GM12878 (cell line): ENCODE measurements around the gene MS4A12. TPM values are rescaled to one million over a fixed set of nuclear protein-coding genes. Genes with fewer than 3 reads are reported as not detected.
A peak's percentile ranks its signal among the peaks of the same experiment; 100 is the strongest.

Experiments used
- ATAC-seq: fragments of 200-7000 bp; cut with Tn5 transposase; 3 replicates; pipeline ENCODE4 v1.9.1; 2020; ENCODE audit warnings: mild to moderate bottlenecking, moderate library complexity
- BruUV-seq: library from RNA; stranded (reverse); fragments of 400-500 nt; replicated peaks from 2 replicates; lab custom pipeline; 2021; lab: Mats Ljungman, UMichigan
- CTCF ChIA-PET: fragments of 300-600 bp; sonication (Branson Sonifier 250); formaldehyde crosslinking; extraction: SDS; loops from one replicate; lab custom pipeline; 2021; ENCODE audit warnings: inconsistent platforms; lab: Yijun Ruan, JAX
- POLR2A ChIA-PET: fragments of 350-600 bp; formaldehyde crosslinking; extraction: SDS; loops from one replicate; lab custom pipeline; 2021; ENCODE audit warnings: inconsistent platforms; lab: Charles Lee
- RAD21 ChIA-PET: fragments of 300-600 bp; sonication (Branson Sonifier 250); formaldehyde crosslinking; loops from one replicate; lab custom pipeline; 2023; ENCODE audit warnings: antibody characterized with exemption; ENCODE audit not compliant: unreplicated experiment; lab: Charles Lee
- SMC1A ChIA-PET: fragments of 300-600 bp; sonication (Branson Sonifier 250); formaldehyde crosslinking; loops from one replicate; lab custom pipeline; 2023; ENCODE audit not compliant: unreplicated experiment, uncharacterized antibody; lab: Charles Lee
- DNase-seq: peaks from one replicate; pipeline ENCODE4 v3.0.0-alpha.2; 2011; ENCODE audit warnings: low read depth, low spot score
- FAIRE-seq: peaks from 3 replicates; lab custom pipeline; 2011; peaks lifted over from hg19 to GRCh38; lab: Jason Lieb, UNC
- H2AFZ ChIP-seq: 2 replicates; pipeline ENCODE4 v1.6.0; 2011; ENCODE audit warnings: low read depth, low read length, control low read depth; ENCODE audit not compliant: control insufficient read depth
- H3K27ac ChIP-seq: 2 replicates; pipeline ENCODE4 v1.5.1; 2011; ENCODE audit warnings: control low read depth; ENCODE audit not compliant: control insufficient read depth, insufficient read depth
- H3K27me3 ChIP-seq, 2 experiments: replicated peaks in 1 of 2; 2 replicates each; pipeline versions ENCODE4 v1.6.0 to v1.6.1; 2011; ENCODE audit warnings: low read length in 1 of 2; ENCODE audit not compliant: control insufficient read depth in 2 of 2, insufficient read depth in 2 of 2
- H3K36me3 ChIP-seq, 2 experiments: 2 replicates each; pipeline ENCODE4 v1.5.1; 2011; ENCODE audit warnings: low read length in 1 of 2; ENCODE audit not compliant: control insufficient read depth in 2 of 2, insufficient read depth in 2 of 2
- H3K4me1 ChIP-seq: 2 replicates; pipeline ENCODE4 v1.6.1; 2011; ENCODE audit warnings: mild to moderate bottlenecking, low read length, moderate library complexity, mixed read lengths; ENCODE audit not compliant: control insufficient read depth, insufficient read depth
- H3K4me2 ChIP-seq: 2 replicates; pipeline ENCODE4 v1.6.0; 2011; ENCODE audit warnings: control low read depth; ENCODE audit not compliant: control insufficient read depth, insufficient read depth
- H3K4me3 ChIP-seq: fragments of 200-600 bp; sonication (generic); 2 replicates; pipeline ENCODE4 v1.5.1; 2016
- H3K79me2 ChIP-seq: 2 replicates; pipeline ENCODE4 v1.6.0; 2011; ENCODE audit warnings: low read length; ENCODE audit not compliant: control insufficient read depth, insufficient read depth
- H3K9ac ChIP-seq: 2 replicates; pipeline ENCODE4 v1.8.0; 2011; ENCODE audit warnings: low read length, control low read depth, mixed read lengths; ENCODE audit not compliant: control insufficient read depth, insufficient read depth
- H3K9me3 ChIP-seq: replicated peaks from 3 replicates; pipeline ENCODE4 v1.5.1; 2011; ENCODE audit warnings: mild to moderate bottlenecking, low read length; ENCODE audit not compliant: control insufficient read depth, insufficient read depth
- H4K20me1 ChIP-seq: 2 replicates; pipeline ENCODE4 v1.6.0; 2011; ENCODE audit not compliant: control insufficient read depth, insufficient read depth
- ATF2 ChIP-seq: IDR thresholded peaks from 2 replicates; pipeline ENCODE4 v1.6.1; 2012; ENCODE audit warnings: low read length, inconsistent platforms
- ATF7 ChIP-seq: fragments of 450-650 bp; IDR thresholded peaks from 2 replicates; pipeline ENCODE4 v1.6.1; 2016; ENCODE audit warnings: low read depth, mild to moderate bottlenecking
- CEBPB ChIP-seq, 2 experiments: fragments of 150-350 bp in 1 of 2; IDR thresholded peaks; 2 replicates each; pipeline ENCODE4 v1.6.1; 2012 to 2014; ENCODE audit warnings: low read depth in 2 of 2, low read length in 2 of 2, borderline replicate concordance in 1 of 2, inconsistent platforms in 1 of 2
- GABPA ChIP-seq: IDR thresholded peaks from 2 replicates; pipeline ENCODE4 v1.6.1; 2014; ENCODE audit warnings: antibody characterized with exemption, low read depth, mild to moderate bottlenecking, inconsistent platforms
- HCFC1 ChIP-seq: fragments of 150-350 bp; IDR thresholded peaks from 2 replicates; pipeline ENCODE4 v1.6.1; 2014; ENCODE audit warnings: low read length
- IKZF1 ChIP-seq: fragments of 450-650 bp; conservative IDR thresholded peaks from 2 replicates; pipeline ENCODE4 v1.6.1; 2017; ENCODE audit warnings: antibody characterized with exemption, mild to moderate bottlenecking
- MYB ChIP-seq: fragments of 150-350 bp; IDR thresholded peaks from 2 replicates; pipeline ENCODE4 v1.6.1; 2014; ENCODE audit warnings: mild to moderate bottlenecking, low read depth, low read length, borderline replicate concordance
- MYC ChIP-seq: IDR thresholded peaks from 2 replicates; pipeline ENCODE4 v1.6.1; 2011; ENCODE audit warnings: mild to moderate bottlenecking, low read length, moderate library complexity, inconsistent platforms; ENCODE audit not compliant: insufficient read depth, insufficient replicate concordance, insufficient read length, severe bottlenecking
- NFIC ChIP-seq: IDR thresholded peaks from 2 replicates; pipeline ENCODE4 v1.6.1; 2012; ENCODE audit warnings: low read depth, mild to moderate bottlenecking, inconsistent platforms, low read length, moderate library complexity
- RUNX3 ChIP-seq: IDR thresholded peaks from 2 replicates; pipeline ENCODE4 v1.6.1; 2012; ENCODE audit warnings: low read length, inconsistent platforms
- SIX5 ChIP-seq: IDR thresholded peaks from 2 replicates; pipeline ENCODE4 v1.6.1; 2011; ENCODE audit warnings: mild to moderate bottlenecking, low read depth, low read length, moderate library complexity; ENCODE audit not compliant: severe bottlenecking
- ZBTB4 ChIP-seq: fragments of 450-650 bp; formaldehyde crosslinking; IDR thresholded peaks from 2 replicates; pipeline ENCODE4 v1.4.0; 2022; ENCODE audit warnings: mild to moderate bottlenecking, moderate library complexity
- WGBS: methylation state at CpG from one replicate; pipeline ENCODE4 v1.1.6; 2016; ENCODE audit warnings: low lambda C conversion rate; ENCODE audit not compliant: insufficient replicate concordance, insufficient coverage; ENCODE audit errors: missing lambda C conversion rate; 5-methylcytosine and 5-hydroxymethylcytosine counted together
- in situ Hi-C: fragments of 300-500 bp; cut with MboI; formaldehyde crosslinking; loops from 9 replicates; pipeline ENCODE4 v1.14.3; 2018; ENCODE audit warnings: mixed read lengths
- intact Hi-C: fragments of 100-400 bp; cut with micrococcal nuclease; formaldehyde crosslinking; loops from one replicate; pipeline ENCODE4 v1.14.2; 2022; ENCODE audit not compliant: unreplicated experiment
- polyA plus RNA-seq, 11 experiments: library from polyadenylated mRNA; depleted of rRNA in 4 of 11; unstranded in 6 of 11; stranded (reverse) in 5 of 11; fragments of >200 nt; fragmentation: Nextera tagmentation in 4 of 11; fragmentation: Illumina TruSeq in 1 of 11; extraction: Ambion mirVana in 4 of 11; extraction: Trizol in 1 of 11; gene quantifications; 1 replicate in 1 of 11; 2 replicates in 10 of 11; pipeline versions ENCODE4 v1.2.1 to v1.2.3, GENCODE V29; 2011 to 2016; ENCODE audit warnings: inconsistent platforms in 2 of 11, missing spikeins in 2 of 11, low read depth in 1 of 11
- total RNA-seq, 4 experiments: library from RNA; depleted of rRNA in 3 of 4; stranded (reverse); fragments of >200 nt in 3 of 4; fragmentation: Illumina TruSeq in 1 of 4; extraction: Trizol in 1 of 4; gene quantifications; 2 replicates each; pipeline versions ENCODE4 v1.2.1 to v1.2.3, GENCODE V29; 2013 to 2021

The MS4A12 gene
- total and polyA plus RNA-seq, 10 of the 15 experiments (the other 5 are each of a cell fraction or from before 2014, with no cell fraction given) = 0.05 TPM; not detected in 9

GRCh38 chr11:60515144-60515855 is 22.7 kb downstream of the MS4A12 start, which contains the start of gene MS4A13 (continued):
- TF ChIP-seq ATF2 = no peak
- no peak for TF ChIP-seq CEBPB (IDR thresholded peaks at IDR 0.05; ENCODE audit: borderline replicate concordance in 1 of 2, low read depth in 2 of 2, low read length in 2 of 2)

DNA sequence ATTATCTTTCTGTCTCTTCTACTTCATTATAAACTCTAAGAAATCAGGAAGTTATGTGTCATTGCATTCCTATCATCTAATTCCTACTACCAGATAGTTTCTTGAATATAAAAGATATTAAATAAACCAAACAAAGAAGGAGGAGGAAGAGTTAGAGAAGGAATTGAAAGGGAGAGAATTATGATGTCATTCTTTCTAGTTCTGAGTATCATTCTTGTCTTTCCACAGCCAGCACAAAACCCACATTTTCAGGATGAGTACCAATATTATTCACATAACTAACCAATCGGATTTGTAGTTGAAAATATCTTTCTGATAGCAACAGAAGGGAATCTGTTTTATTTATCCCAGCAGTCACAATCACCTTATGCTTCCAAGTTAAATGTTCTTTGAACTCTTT is 35.9 kb downstream of the MS4A12 start:
- no TSS peak for BruUV-seq
- intact Hi-C loops = no loop called here
- in situ Hi-C loops = no loop called here
- POLR2A ChIA-PET = interaction anchor here (0.7 kb wide), 1 partner anchor 681 kb away, joined by 3 read pairs; no protein-coding TSS in a partner anchor
- SMC1A ChIA-PET = interaction anchor here (0.7 to 1.8 kb wide), 5 partner anchors 11 to 263 kb away, joined by 3 to 8 read pairs (median 3); no protein-coding TSS in a partner anchor
- WGBS = 0% methylated on average over 1 of the region's 1 CpG
- Histone ChIP-seq H3K4me2 (peak overlapping the region; percentile 26; the same call in 1 of the 2 replicates), H3K4me1 (peaks cover 9% of the 10 kb centered on the region), H4K20me1 (no peaks in the 10 kb centered on the region), H3K9me3 (no peaks in the 10 kb centered on the region), H3K79me2 (no peaks in the 10 kb centered on the region), H3K4me3 (no peak overlapping the region), H3K36me3 (no peaks in the 10 kb centered on the region), H3K9ac (no peak overlapping the region), H2AFZ (no peak overlapping the region), H3K27me3 (no peaks in the 10 kb centered on the region), H3K27ac (no peak overlapping the region)
- DNase-seq (no peak), FAIRE-seq (no peak), ATAC-seq (peak; percentile 45)
- RAD21 ChIA-PET = interaction anchor here (0.6 to 0.9 kb wide), 2 partner anchors 12 to 263 kb away, joined by 3 to 5 read pairs; no protein-coding TSS in a partner anchor
- CTCF ChIA-PET = interaction anchor here (0.9 to 1.2 kb wide), 2 partner anchors 42 to 165 kb away, joined by 3 to 4 read pairs; no protein-coding TSS in a partner anchor
- TF ChIP-seq ATF7 = peak; percentile 82
- TF ChIP-seq ZBTB4 (CRISPR knock-in tag) = no peak
- peak; percentile 80 for TF ChIP-seq RUNX3
- no peak for TF ChIP-seq MYB
- no peak for TF ChIP-seq SIX5
- TF ChIP-seq NFIC = peak; percentile 90
- no peak; the same call in 1 of the 2 replicates for TF ChIP-seq IKZF1
- no peak for TF ChIP-seq MYC
- TF ChIP-seq HCFC1 = no peak
- 0 out of 2 replicates have a peak, but pooled peaks have one; percentile 19 for TF ChIP-seq GABPA
